ENCODE data around the gene STIM1. TPM values are rescaled to one million over a fixed set of nuclear protein-coding genes. Genes with fewer than 3 reads are reported as not detected.

The STIM1 gene
- total RNA-seq, 1 donor: 57.9 TPM

GRCh38 chr11:3959015-3959902, 103.8 kb downstream of the STIM1 start:
- Histone ChIP-seq H3K9me3 (ENCODE audit: low read depth, low read length) (no peaks in the 10 kb centered on the region), H2AFZ (ENCODE audit: low read length) (no peak overlapping the region), H3K4me3 (ENCODE audit: insufficient read depth, low read length) (no peak overlapping the region), H3K79me2 (ENCODE audit: insufficient read depth, low read length) (peaks cover 11% of the 10 kb centered on the region), H4K20me1 (ENCODE audit: insufficient read depth, low read length) (peaks cover 4% of the 10 kb centered on the region), H3K4me2 (ENCODE audit: insufficient read depth, low read length) (peak overlapping the region; percentile 40), H3K27ac (ENCODE audit: low read depth, low read length) (peak overlapping the region; percentile 39), H3K36me3 (ENCODE audit: insufficient read depth, low read length) (no peaks in the 10 kb centered on the region), H3K27me3 (ENCODE audit: insufficient read depth, low read length) (no peaks in the 10 kb centered on the region), H3K4me1 (ENCODE audit: insufficient read depth, low read length) (peaks cover 31% of the 10 kb centered on the region)
- DNase-seq (ENCODE audit: insufficient read length, low spot score, missing footprints): peak; percentile 81
- peak; percentile 48 for TF ChIP-seq CTCF (IDR thresholded peaks at IDR 0.05; ENCODE audit: extremely low read depth, low read depth, low read length)

GRCh38 chr11:3959903-3960265, 104.4 kb downstream of the STIM1 start:
- TF ChIP-seq CTCF (IDR thresholded peaks at IDR 0.05; ENCODE audit: extremely low read depth, low read depth, low read length): no peak
- DNase-seq (ENCODE audit: insufficient read length, low spot score, missing footprints): no peak
- H3K4me3 ChIP-seq (ENCODE audit: insufficient read depth, low read length): no peak overlapping the region
- peak overlapping the region; percentile 39 for H3K27ac ChIP-seq (ENCODE audit: low read depth, low read length)
- H3K79me2 ChIP-seq (ENCODE audit: insufficient read depth, low read length): peaks cover 13% of the 10 kb centered on the region
- H3K27me3 ChIP-seq (ENCODE audit: insufficient read depth, low read length): no peaks in the 10 kb centered on the region
- H3K4me1 ChIP-seq (ENCODE audit: insufficient read depth, low read length): peaks cover 26% of the 10 kb centered on the region
- H3K4me2 ChIP-seq (ENCODE audit: insufficient read depth, low read length): peak overlapping the region; percentile 40
- no peak overlapping the region for H2AFZ ChIP-seq (ENCODE audit: low read length)
- no peaks in the 10 kb centered on the region for H3K9me3 ChIP-seq (ENCODE audit: low read depth, low read length)
- H4K20me1 ChIP-seq (ENCODE audit: insufficient read depth, low read length): peaks cover 4% of the 10 kb centered on the region
- H3K36me3 ChIP-seq (ENCODE audit: insufficient read depth, low read length): no peaks in the 10 kb centered on the region

GRCh38 chr11:3962406-3962840, 107.0 kb downstream of the STIM1 start:
- no peak for DNase-seq (ENCODE audit: insufficient read length, low spot score, missing footprints)
- H3K4me3 ChIP-seq (ENCODE audit: insufficient read depth, low read length): no peak overlapping the region
- H4K20me1 ChIP-seq (ENCODE audit: insufficient read depth, low read length): peaks cover 4% of the 10 kb centered on the region
- H3K4me1 ChIP-seq (ENCODE audit: insufficient read depth, low read length): peaks cover 26% of the 10 kb centered on the region
- H3K27ac ChIP-seq (ENCODE audit: low read depth, low read length): no peak overlapping the region
- H3K27me3 ChIP-seq (ENCODE audit: insufficient read depth, low read length): no peaks in the 10 kb centered on the region
- no peak for TF ChIP-seq CTCF (IDR thresholded peaks at IDR 0.05; ENCODE audit: extremely low read depth, low read depth, low read length)
- peaks cover 12% of the 10 kb centered on the region for H3K79me2 ChIP-seq (ENCODE audit: insufficient read depth, low read length)
- no peaks in the 10 kb centered on the region for H3K9me3 ChIP-seq (ENCODE audit: low read depth, low read length)
- H3K36me3 ChIP-seq (ENCODE audit: insufficient read depth, low read length): no peaks in the 10 kb centered on the region
- peak overlapping the region; percentile 26 for H3K4me2 ChIP-seq (ENCODE audit: insufficient read depth, low read length)
- no peak overlapping the region for H2AFZ ChIP-seq (ENCODE audit: low read length)

GRCh38 chr11:3964056-3964455, 108.6 kb downstream of the STIM1 start:
- H3K9me3 ChIP-seq (ENCODE audit: low read depth, low read length): no peaks in the 10 kb centered on the region
- no peak overlapping the region for H3K4me3 ChIP-seq (ENCODE audit: insufficient read depth, low read length)
- no peak for TF ChIP-seq CTCF (IDR thresholded peaks at IDR 0.05; ENCODE audit: extremely low read depth, low read depth, low read length)
- H4K20me1 ChIP-seq (ENCODE audit: insufficient read depth, low read length): peaks cover 4% of the 10 kb centered on the region
- H3K27me3 ChIP-seq (ENCODE audit: insufficient read depth, low read length): no peaks in the 10 kb centered on the region
- no peak overlapping the region for H3K4me2 ChIP-seq (ENCODE audit: insufficient read depth, low read length)
- no peaks in the 10 kb centered on the region for H3K36me3 ChIP-seq (ENCODE audit: insufficient read depth, low read length)
- no peak overlapping the region for H2AFZ ChIP-seq (ENCODE audit: low read length)
- H3K4me1 ChIP-seq (ENCODE audit: insufficient read depth, low read length): peaks cover 16% of the 10 kb centered on the region
- peaks cover 12% of the 10 kb centered on the region for H3K79me2 ChIP-seq (ENCODE audit: insufficient read depth, low read length)
- no peak for DNase-seq (ENCODE audit: insufficient read length, low spot score, missing footprints)
- H3K27ac ChIP-seq (ENCODE audit: low read depth, low read length): no peak overlapping the region

All from osteoblast (primary cell).